HepG2 (cell line): ENCODE results near the gene DDR1.

ENCODE experiments used
- CCAR2 ChIP-seq: fragments of 200-400 bp; formaldehyde crosslinking; optimal IDR thresholded peaks from 2 replicates; pipeline ENCODE3; 2018; ENCODE audit warnings: low read depth, mild to moderate bottlenecking, low read length, moderate library complexity
- NR3C1 ChIP-seq: sonication (generic); formaldehyde crosslinking; IDR thresholded peaks from 2 replicates; pipeline ENCODE4 v1.4.0; 2020; ENCODE audit warnings: missing genetic modification reagents
- POLR2AphosphoS2 ChIP-seq: IDR thresholded peaks from 2 replicates; pipeline ENCODE4 v1.6.1; 2011; ENCODE audit warnings: low read depth, low read length, improper control_type of control experiment
- ZNF143 ChIP-seq: sonication (generic); formaldehyde crosslinking; IDR thresholded peaks from 2 replicates; pipeline ENCODE4 v1.4.0; 2020; ENCODE audit warnings: missing genetic modification reagents
- TF ChIP-seq, protein P1 (sequence below): sonication (generic); formaldehyde crosslinking; IDR thresholded peaks from 2 replicates; pipeline ENCODE4 v1.4.0; 2020; ENCODE audit warnings: mild to moderate bottlenecking, missing genetic modification reagents

DNA sequence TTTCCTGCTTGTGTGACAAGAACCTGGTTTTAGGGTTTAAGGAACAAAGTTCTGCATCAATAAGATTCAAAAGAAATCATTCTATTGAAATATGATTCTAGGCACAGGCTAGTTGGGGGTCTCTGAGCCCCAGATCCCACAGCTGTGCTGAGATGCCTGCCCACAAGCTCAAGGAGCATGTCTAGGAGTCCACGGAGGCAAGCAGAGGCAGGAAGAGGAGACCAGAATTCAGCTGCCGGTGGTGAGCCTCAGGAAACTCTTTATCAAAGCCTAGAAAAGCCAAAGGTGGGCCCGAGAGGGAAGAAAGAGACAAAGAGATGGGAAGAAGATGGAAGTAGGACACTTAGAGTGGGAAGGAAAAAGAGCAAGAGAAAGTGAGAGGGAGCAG lies 40.7 kb upstream of the DDR1 start:
- TF ChIP-seq NR3C1 = no peak
- no peak for TF ChIP-seq POLR2AphosphoS2
- no peak for TF ChIP-seq CCAR2
- TF ChIP-seq ZNF143 (CRISPR knock-in tag) = no peak
- TF ChIP-seq, protein P1, sequence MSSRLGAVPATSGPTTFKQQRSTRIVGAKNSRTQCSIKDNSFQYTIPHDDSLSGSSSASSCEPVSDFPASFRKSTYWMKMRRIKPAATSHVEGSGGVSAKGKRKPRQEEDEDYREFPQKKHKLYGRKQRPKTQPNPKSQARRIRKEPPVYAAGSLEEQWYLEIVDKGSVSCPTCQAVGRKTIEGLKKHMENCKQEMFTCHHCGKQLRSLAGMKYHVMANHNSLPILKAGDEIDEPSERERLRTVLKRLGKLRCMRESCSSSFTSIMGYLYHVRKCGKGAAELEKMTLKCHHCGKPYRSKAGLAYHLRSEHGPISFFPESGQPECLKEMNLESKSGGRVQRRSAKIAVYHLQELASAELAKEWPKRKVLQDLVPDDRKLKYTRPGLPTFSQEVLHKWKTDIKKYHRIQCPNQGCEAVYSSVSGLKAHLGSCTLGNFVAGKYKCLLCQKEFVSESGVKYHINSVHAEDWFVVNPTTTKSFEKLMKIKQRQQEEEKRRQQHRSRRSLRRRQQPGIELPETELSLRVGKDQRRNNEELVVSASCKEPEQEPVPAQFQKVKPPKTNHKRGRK (CRISPR knock-in tag) = no peak
